Activated T-helper 1 cell treated with Interleukin-2 at 50 U/mL for 16 hours (primary cell): Measurements from ENCODE around the gene GON4L.
A peak's percentile ranks its signal among the peaks of the same experiment; 100 is the strongest.
"Not testable (repeated sequence)": the region's sequence is repeated elsewhere in the genome, so short reads cannot be mapped to it uniquely, and the experiment has no call there.

Experiments
- DNase-seq: peaks from one replicate; pipeline ENCODE4 v3.0.0-alpha.2; 2020; ENCODE audit warnings: low read depth

Gene GON4L

GRCh38 chr1:155871390-155871789 lies 14.4 kb upstream of the GON4L start:
- no peak for DNase-seq

DNA sequence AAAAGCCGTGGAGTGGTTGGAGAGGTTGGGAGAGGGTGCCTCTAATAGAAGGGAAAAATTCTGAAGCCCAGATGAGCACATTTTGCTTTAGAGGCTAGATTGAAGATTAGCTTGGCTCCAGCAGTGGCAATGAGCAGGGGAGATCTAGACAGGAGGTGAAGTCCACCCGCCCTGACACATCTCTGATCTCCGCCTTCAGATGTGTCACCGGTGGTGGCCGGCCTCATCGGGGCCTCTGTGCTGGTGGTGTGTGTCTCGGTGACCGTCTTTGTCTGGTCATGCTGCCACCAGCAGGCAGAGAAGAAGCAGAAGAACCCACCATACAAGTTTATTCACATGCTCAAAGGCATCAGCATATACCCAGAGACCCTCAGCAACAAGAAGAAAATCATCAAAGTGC lies 10.8 kb upstream of the GON4L start:
- DNase-seq: no peak

DNA sequence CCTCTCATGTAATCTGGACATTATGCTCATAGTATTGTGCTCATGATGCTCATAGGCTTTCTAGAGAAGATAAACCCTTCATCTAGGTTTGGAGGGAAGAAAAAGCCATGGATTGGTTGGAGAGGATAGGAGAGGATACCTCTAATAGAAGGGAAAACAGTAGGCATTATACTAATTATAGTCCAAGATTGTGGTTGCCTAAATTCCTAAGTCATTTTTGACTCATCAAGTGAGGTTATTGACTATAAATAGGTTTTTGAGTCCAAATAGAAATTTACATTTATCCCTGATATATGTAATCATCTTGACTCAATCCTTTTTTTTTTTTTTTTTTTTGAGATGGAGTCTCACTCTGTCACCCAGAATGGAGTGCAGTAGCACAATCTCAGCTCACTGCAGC lies 7.4 kb upstream of the GON4L start:
- no peak for DNase-seq

- DNase-seq: no peak
Measured at GRCh38 chr1:155861896-155862295, 4.9 kb upstream of the GON4L start.

DNA sequence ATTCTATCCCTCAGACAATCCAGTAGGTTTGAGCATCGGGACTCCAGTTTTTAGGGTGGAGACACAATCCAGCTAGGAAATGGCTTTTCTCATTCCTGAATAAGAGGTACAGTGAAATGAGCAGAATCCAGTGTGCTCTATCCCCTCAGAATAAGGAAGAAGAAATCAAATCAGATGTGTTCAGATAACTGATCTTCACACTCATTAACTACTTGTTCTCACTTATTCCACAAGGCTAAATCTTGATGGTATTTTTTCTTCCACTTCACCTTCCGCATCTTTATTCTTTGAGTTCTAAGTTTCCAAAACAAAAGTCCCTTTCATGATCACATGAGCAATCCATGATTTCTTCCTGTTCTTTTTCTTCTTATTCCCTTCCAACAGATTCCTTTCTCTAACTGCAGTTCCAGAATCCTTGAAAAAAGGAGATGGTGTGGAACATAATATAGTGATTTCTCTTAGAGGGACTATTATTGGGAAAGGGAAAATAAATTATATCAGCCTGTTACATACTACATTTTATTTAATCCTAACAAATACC lies 4.0 kb upstream of the GON4L start:
- DNase-seq: no peak

GRCh38 chr1:155859881-155860871 lies 3.2 kb upstream of the GON4L start:
- peak; percentile 14 for DNase-seq

DNA sequence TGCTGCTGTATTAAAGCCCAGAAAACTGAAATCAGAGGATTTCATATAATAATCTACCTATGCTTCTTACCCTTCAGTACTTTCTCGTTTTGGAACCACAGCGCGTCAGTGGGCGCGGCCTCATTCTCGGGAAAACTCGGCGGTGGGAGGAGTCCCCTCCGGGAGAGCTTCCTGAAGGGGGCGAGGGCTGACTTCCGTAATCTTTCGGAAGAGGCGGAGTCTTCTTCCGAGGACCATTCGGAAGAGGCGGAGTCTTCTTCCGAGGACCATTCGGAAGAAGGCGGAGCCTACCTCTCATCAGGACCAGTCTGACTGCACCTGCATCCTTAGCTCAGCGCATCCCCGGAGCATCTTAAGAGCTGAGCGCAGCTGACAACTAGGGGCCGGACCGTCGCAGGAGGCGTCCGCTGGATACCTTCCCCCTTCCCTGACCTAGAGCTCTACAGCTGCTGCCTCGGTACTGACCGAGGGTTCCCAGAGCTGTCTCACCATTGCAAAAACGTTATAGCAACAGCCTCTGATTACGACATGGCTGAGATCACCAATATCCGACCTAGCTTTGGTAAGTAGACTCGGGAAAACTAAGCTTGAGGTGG lies 2.3 kb upstream of the GON4L start, which contains the start of gene SYT11:
SYT11 (plus strand) TSS at position 334 of the 596 bp plus-strand sequence; CDS start at position 529, 195 bp downstream.
- peak; percentile 82 for DNase-seq

GRCh38 chr1:155858800-155859233 lies 1.8 kb upstream of the GON4L start:
- DNase-seq: no peak

DNA sequence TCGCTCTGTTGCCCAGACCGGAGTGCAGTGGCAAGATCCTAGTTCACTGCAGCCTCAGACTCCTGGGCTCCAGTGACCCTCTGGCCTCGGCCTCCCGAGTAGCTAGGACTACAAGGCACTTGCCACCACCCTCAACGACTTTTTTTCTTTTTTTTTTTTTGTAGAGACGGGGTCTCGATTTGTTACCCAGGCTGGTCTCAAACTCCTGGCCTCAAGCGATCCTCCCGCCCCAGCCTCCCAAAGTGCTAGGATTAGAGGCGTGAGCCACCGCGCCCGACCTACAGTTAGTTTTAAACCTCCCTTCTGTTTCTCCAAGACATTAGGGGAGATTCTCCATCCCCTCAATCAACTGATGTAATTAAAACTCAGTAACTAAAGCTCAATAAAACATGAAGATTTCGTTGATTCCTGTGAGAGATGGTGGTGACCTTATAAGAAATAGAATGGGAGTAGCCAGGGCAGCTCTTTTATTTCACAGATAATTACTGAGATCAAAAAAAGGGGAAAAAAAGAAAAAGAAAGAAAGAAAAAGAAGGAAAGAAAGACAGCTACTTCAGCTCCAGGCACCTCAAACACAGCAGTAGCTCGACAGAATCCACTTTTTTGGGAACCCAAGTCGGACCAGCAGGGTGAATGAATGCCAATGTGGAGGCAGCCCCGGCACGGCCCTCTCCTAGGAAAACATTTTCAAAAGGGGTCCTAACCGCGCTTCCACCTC lies 598 bp downstream of the GON4L start:
- DNase-seq: no peak

DNA sequence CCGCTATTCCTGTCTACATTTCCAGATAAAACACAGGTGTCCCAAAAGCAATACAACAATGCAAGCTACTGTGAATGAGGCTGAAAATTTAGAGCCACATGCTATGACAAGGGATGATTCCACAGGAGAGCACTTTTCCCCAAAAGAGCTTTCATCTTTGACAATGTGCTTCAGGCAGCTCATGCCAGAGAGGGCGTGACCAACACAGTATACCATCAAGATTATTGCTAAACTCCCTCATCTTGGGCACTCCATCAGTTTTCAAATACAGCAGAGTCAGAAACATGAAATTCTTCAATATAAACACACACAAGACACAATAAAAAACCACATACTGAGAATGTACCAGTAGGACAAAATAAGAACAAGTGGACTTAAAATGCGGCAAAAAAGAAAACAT lies 6.7 kb downstream of the GON4L start:
- no peak for DNase-seq

- no peak for DNase-seq
Measured at GRCh38 chr1:155847823-155848529, 9.0 kb downstream of the GON4L start.

DNA sequence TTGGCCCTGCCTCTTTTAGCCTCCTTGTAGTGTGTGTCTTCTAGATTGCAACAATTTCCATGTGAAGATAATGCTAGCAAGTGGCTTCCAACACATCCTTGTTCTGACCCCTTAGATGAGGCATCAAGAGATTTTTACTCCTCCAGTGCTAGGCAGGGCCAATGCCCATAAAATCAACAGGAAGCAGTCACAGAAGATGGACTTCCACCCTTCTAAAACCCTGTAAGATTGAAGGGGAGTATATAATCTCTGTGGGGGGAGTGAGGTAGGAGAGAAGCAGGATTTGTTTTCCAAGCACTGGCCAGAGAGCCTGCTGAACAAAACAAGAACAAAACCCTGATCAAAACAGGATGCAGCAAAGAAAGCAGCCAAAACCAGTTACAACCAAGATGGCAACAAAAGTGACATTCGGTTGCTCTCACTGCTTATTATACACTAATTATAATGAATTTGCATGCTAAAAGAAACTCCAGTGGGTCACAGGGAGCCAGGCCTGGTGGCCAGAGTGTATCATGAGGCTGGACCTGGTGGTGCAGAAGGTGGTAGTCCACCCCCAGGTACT lies 12.1 kb downstream of the GON4L start:
- no peak for DNase-seq

- DNase-seq: no peak
Measured at GRCh38 chr1:155840386-155840785, 16.6 kb downstream of the GON4L start.

GRCh38 chr1:155835548-155835947 lies 21.5 kb downstream of the GON4L start:
- DNase-seq: no peak

DNA sequence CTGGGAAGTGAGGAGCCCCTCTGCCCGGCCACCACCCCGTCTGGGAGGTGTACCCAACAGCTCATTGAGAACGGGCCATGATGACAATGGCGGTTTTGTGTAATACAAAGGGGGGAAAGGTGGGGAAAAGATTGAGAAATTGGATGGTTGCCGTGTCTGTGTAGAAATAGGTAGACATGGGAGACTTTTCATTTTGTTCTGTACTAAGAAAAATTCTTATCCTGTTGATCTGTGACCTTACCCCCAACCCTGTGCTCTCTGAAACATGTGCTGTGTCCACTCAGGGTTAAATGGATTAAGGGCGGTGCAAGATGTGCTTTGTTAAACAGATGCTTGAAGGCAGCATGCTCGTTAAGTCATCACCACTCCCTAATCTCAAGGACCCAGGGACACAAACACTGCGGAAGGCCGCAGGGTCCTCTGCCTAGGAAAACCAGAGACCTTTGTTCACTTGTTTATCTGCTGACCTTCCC lies 22.1 kb downstream of the GON4L start:
- not testable (repeated sequence) for DNase-seq

- DNase-seq: no peak
Measured at GRCh38 chr1:155834296-155834926, 22.6 kb downstream of the GON4L start.

DNA sequence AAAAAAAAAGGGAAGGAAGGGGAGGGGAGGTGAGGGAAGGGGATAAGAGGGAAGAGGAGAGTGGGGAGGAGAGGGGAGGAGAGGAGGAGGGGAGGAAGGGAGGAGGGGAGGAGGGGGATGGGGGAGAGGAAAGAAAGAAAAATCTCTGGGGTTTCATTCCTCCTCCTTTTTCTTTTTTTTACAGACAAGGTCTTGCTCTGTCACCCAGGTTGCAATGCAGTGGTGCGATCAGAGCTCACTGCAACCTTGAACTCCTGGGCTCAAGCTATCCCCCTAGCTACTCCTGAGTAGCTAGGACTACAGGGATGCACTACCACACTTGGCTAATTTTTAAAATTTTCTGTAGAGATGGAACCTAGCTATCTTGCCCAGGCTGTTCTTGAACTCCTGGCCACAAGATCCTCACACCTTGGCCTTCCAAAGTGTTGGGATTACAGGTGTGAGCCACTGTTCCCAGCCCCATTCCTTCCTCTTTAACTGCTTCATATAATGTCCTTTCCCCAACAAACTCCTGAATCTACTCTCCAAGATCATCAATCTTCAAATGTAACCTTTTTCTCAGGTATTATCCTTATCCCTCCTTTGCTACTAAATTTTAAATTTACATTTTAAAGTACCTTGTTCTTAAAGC lies 23.2 kb downstream of the GON4L start:
- no peak for DNase-seq

GRCh38 chr1:155831279-155831976 lies 25.6 kb downstream of the GON4L start:
- no peak for DNase-seq

GRCh38 chr1:155827450-155827849 lies 29.6 kb downstream of the GON4L start:
- no peak for DNase-seq

GRCh38 chr1:155816351-155816750 lies 40.7 kb downstream of the GON4L start:
- no peak for DNase-seq
